HG03064 (cell line): Measurements from ENCODE around the gene LSR.
"Not testable (repeated sequence)": the region's sequence is repeated elsewhere in the genome, so short reads cannot be mapped to it uniquely, and the experiment has no call there.

ENCODE experiments used
- ATAC-seq: cut with Tn5 transposase; IDR thresholded peaks from one replicate; pipeline ENCODE4 v1.9.1; 2021; ENCODE audit warnings: low read depth; ENCODE audit not compliant: unreplicated experiment

LSR gene

GRCh38 chr19:35217649-35217990, 31.2 kb upstream of the LSR start:
- ATAC-seq: no peak

DNA sequence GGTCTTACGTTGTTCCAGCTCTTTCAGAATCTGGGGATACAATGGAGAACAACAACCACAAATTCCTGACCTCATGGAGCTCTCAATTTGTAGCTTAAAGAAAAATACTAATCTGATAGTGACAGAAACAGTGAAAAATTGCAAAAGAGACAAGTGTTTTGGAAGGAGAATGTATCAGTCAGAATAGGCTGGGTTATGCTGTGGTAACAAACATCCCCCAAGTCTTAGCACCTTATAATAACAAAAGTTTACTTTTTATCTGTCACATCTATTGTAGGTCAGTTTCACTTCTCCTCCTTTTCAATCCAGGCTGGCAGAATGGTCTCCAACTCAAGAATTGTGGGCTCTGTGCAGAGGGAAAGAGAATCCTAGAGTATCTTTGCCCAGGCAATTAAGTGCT, 29.8 kb upstream of the LSR start:
- ATAC-seq: no peak

DNA sequence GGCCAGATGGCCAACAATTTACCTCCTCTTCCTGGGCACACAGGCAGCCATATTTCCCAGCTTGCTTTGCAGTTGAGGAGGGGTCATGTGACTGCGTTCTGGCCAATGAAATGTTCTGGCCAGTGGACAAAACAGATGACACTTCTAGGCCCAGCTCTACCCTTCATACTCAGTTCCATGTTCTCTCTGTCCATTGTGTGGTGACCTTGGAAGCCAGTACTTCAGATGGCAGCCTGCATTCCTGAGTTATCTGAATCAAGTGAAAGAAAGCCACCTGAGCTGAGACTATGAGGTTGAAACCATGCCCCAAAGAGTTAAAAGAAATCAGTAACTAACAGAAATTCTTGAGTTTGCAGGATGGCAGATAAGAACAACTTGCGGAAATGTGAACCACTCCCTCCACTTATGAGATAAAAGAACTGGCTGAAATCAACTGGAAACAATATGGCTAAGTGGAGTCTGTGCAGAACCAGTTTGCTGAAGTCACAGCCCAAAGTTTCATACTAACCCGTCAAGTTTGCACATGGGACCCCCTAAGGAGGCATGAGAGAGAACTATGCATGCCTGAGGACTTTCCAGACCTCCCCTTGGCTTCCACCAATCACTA, 28.4 kb upstream of the LSR start:
- ATAC-seq: no peak

- ATAC-seq: not testable (repeated sequence)
These were observed 27.7 kb upstream of the LSR start for GRCh38 chr19:35220973-35221590.

DNA sequence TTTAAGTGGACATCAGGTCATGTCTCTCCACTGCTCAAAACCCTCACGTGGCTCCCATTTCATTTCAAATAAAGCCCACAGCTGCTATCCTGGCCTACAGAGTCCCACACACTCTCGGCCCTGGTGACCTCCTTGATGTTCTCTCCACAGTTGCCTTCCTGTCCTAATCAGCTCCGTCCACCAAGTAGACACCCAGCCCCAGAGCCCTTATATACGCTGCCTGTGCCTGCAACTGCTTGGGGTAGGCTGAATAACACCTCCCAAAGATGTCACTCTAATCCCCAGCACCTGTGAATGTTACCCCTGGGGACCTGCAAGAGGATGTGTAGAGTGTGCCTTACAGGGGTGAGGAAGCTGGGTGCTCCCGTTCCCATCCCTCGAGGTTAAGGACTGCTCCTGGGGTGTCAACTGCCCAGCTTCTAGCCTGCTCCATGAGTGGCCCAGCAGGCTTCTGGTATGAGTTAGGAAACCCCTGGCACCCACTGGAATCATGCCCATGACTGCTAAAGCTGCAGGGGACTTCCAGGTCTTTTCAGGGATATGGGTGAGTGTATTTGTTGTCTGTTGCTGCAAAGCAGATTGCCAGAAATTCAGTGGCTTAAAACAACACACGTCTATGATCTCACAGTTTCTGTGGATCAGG, 26.3 kb upstream of the LSR start:
- ATAC-seq: no peak

DNA sequence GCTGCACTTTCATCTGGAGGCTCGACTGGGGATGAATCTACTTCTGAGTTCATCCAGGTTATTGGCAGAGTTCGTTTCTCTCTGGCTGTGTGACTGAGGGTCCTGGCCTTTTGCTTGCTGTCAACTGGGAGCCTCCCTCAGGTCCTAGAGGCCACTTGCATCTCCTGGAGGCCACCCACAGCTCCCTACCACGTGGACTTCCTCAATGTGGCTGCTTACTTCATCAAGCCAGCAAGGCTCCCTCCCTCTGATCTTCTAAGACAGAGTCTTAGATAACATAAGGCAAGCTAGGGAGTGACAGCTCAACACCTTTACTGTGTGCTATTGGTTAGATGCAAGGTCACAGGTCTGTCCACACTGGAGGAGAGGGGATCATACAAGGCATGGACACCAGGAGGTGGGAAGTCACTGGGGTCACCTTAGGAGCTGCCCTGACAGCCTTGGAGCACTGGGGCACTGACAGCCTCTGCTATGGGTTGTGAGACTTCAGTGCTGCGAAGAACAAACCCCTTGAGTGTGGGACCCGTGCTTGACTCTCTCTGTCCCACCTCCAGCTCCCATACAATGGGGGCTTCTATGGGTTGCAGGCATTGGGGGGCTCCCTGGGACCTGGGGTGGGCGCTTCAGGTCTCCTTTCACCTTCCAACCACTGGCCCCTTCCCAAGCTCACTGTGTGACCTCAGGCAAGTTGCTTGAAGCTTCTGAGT, 25.6 kb upstream of the LSR start:
- no peak for ATAC-seq

DNA sequence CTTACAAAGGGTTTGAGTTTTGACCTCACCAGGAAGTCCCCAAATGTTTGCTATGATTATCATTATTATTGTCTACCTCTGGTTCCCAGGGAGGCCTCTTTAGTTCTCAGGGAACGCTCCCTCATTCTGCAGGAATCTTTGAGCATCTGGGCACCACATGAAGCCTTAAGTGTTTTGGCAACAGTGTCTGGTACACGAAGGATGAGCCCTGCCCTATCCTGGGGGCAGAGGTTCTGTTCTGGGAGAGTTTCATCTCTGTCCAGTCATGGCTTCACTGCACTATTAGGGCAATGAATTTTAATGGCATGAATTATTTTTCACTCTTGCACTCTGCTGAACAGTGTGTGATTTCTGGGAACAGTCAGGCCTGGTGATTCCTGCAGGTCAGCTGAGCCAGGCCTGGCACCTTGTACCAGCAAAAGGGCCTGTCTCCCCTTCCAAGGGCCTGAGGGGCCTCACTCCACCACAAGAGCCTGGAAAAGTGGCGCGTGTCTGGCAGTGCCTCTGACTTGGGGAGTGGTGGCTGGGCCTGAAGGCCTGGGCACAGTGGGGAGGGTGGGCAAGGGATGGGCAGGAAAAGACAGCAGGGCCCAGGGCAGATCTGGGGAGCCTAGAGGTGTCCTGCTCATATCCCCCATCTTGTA, 24.8 kb upstream of the LSR start:
- no peak for ATAC-seq

GRCh38 chr19:35224681-35225571, 23.9 kb upstream of the LSR start:
- no peak for ATAC-seq

DNA sequence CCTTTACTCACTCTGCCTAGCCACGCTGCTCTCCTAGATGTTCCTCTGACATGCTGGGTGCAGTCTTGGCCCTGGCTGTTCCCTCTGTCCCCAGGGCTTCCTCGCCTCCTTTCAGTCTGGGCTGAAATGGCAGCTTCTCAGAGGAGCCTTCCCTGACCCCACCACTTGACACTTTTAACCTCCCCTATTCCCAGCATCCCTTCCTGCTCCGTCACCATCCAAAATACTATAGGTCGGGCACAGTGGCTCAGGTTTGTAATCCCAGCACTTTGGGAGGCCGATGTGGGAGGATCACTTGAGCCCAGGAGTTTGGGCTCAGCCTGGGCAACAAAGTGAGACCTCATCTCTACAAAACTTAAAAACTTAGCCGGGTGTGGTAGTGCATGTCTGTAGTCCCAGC, 22.9 kb upstream of the LSR start:
- no peak for ATAC-seq

GRCh38 chr19:35226748-35227147, 22.1 kb upstream of the LSR start:
- no peak for ATAC-seq

GRCh38 chr19:35228177-35228930, 20.4 kb upstream of the LSR start, which contains the start of gene FAM187B:
TSS of gene FAM187B (minus strand) at chr19:35228739. CDS start at chr19:35228680, 59 bp downstream.
- ATAC-seq: no peak

DNA sequence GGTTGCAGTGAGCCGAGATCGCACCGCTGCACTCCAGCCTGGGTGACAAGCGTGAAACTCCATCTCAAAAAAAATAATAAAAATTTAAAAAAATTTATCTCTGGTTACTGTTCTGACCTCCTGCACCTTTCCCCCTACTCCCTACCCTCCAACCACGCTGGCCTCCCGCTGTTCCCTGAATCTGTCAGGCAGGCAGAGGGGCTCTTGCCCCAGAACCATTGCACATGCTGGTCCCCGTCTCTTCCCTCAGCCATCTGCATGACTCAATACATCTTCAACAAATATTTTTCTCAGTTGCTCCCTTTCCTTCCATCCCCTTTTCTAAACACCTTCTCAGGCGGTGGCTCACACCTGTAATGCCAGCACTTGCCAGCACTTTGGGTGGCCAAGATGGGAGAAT, 19.2 kb upstream of the LSR start:
- no peak for ATAC-seq

GRCh38 chr19:35231956-35232645, 16.7 kb upstream of the LSR start:
- no peak for ATAC-seq

DNA sequence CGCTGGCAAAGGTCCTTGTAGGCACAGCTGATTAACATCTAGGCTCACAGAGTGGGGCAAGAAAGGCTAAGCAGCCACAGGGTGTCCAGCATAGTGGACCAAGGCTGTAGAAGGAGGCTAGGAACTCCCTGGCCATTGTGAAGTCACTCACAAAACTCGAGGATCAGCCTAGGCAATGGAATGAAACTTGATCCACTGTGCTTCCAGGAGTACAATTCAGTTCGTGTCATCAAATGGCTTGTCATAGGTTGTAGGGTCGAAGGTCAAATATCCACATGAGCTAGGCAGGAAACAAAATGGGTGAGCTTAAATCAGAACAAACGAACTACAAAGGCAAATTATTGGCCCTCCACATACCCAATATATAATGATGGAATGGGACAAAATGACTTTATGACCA, 15.9 kb upstream of the LSR start:
- ATAC-seq: no peak

DNA sequence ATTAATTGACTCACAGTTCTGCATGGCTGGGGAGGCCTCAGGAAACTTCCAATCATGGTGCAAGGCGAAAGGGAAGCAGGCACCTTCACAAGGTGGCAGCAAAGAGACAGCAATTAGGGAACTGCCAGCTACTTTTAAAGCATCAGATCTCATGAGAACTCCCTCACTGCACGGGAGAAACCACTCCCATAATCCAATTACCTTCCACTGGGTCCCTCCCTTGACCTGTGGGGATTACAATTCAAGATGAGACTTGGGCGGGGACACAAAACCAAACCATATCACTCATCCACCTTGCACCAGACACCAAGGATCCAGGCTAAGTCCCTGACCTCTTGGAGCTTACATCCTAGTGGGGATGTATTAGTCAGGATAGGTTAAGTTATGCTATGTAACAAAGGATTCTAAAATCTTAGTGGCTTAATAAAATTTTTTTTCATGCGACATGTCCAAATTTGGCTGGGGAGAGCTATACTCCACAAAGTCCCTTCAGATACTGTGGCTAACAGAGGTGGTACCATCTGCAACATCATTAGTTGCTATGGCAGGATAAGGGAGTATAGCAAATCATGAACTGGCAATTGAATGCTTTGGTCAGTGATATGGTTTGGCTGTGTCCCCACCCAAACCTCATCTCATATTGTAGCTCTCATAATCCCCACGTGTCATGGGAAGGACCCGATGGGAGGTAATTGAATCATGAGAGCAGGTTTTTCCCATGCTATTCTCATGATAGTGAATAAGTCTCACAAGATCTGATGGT, 12.0 kb upstream of the LSR start:
- no peak for ATAC-seq

GRCh38 chr19:35239597-35239996, 9.2 kb upstream of the LSR start:
- ATAC-seq: not testable (repeated sequence)

- ATAC-seq: no peak
These were observed 8.5 kb upstream of the LSR start for GRCh38 chr19:35240327-35240726.

DNA sequence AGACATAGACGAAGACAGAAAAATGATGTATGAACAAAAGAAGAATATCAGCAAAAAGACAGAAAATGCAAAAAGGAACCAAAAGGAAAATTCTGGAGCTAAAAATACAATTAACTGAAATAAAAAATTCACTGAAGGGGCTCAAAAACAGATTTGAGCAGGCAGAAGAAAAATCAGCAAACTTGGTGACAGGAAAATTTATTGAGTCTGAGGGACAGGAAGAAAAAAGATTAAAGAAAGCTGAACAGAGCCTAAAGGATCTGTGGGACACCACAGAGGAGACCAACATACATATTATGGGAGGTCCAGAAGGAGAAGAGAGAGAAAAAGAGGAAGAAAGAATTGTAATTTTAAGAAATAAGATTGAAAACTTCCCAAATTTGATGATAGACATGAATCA, 7.4 kb upstream of the LSR start:
- ATAC-seq: no peak
